ENCODE measurements around the gene COX18.

Gene COX18, protein sequence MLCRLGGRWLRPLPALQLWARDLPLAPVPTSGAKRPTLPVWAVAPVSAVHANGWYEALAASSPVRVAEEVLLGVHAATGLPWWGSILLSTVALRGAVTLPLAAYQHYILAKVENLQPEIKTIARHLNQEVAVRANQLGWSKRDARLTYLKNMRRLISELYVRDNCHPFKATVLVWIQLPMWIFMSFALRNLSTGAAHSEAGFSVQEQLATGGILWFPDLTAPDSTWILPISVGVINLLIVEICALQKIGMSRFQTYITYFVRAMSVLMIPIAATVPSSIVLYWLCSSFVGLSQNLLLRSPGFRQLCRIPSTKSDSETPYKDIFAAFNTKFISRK

DNA sequence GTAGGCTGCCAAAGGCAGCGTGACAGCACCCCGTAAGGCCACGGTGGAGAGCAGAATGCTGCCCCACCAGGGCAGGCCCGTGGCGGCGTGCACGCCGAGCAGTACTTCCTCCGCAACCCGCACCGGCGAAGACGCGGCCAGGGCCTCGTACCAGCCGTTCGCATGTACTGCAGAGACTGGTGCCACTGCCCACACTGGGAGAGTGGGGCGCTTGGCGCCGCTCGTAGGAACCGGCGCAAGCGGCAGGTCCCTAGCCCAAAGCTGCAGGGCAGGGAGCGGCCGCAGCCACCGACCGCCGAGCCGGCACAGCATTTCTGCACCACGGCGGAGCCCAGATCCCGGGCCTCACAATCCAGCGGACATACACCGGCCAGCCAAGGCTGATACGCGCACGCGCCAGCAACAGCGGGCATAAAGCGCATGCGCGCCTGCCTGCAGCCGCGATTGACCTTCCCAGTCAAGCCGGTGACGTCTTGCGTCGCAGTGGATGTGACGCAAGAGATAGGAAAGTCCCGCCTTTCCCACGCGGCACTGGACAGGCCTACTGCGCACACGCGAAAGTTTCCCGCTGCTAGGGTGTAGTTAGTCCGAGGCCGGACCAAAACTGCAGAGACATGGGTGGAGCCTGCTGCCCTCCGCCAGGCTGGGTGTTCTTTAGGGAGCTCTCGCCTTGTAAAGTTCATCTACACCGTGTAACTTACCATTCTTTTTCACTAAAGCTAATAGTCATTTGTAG, at the start of gene COX18:
Gene COX18 (minus strand): TSS at position 379 of the 736 bp plus-strand sequence. CDS start 67 bp downstream, at position 312.
- DNase-seq (ENCODE audit: insufficient read length, low spot score): peak; percentile 55
- peak; percentile 98 for FAIRE-seq
- TF ChIP-seq POLR2A (IDR thresholded peaks at IDR 0.05; ENCODE audit: low read depth, low read length): peak; percentile 83

DNA sequence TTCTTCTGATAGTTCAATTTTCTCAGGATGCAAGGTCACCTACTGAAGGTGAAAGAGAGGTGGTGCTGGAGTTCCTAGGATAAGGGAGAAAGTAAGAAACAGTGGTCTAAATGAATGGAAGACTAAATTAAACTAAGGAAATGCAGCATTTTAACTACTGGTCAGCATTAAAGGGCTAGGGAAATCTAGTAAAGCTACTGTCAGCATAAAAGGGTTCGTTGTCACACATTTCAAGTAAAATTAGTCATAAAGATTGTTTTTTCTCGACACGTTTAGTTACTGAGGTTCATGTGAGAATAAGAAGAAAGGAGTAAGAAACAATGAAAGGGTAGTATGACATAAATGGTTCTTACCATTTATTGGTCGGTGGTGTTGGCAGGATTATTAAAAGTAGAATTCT, 40.0 kb upstream of the COX18 start:
- no peak for FAIRE-seq
- DNase-seq (ENCODE audit: insufficient read length, low spot score): no peak
- TF ChIP-seq POLR2A (IDR thresholded peaks at IDR 0.05; ENCODE audit: low read depth, low read length): no peak

DNA sequence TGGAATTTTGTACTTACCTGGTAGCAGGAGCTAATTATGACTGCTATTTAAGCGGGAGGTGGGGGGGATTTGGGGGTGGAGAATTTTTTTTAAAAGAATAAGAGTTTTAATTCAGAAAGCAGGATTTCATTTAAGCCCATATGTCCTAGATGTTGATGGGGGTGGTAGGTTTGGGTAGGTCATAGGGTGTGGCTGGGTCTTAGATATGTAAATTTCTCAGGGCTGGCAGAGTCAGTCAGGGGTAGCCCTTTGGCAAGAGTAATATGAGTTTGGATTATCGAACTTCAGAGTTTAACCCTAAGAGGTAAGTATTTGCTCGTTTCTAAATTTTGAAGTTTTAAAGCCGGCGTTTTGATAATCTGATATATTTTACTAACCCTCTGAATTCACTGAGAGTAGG, 35.2 kb upstream of the COX18 start:
- no peak for DNase-seq (ENCODE audit: insufficient read length, low spot score)
- TF ChIP-seq POLR2A (IDR thresholded peaks at IDR 0.05; ENCODE audit: low read depth, low read length): no peak
- no peak for FAIRE-seq

DNA sequence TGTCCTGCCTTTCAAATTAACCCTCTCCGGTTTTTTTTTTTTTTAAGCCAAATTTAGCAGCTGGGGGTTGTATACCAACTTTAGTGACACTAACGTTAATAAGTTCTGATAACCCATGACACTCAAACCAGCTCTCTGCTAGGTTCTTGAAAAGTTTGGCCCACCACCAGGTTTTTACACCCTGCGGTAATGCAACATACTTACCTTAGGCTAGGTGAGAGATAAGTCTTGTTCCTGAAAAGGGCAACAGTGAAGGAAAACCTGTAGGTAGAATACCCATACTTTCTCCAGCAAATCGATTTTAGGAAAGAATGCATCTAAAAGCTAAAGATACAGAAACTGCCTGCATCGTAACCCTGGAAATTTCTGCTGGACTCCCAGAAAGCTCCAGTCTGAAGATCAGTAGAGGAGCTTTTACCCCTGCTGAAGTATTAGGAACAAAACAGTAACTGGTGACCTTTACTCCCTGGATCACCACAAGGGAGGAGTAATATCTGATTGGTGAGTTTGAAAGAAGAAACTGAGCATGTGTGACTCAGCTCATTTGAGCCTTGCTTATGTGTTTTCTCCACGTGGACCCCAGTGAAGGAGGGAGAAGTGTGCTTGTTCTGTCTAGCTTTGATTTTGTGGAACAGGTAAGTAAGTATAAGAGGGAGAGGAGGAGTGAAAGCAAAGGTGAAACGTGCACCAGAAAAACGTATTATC, 34.4 kb upstream of the COX18 start:
- no peak for DNase-seq (ENCODE audit: insufficient read length, low spot score)
- no peak for TF ChIP-seq POLR2A (IDR thresholded peaks at IDR 0.05; ENCODE audit: low read depth, low read length)
- no peak for FAIRE-seq

DNA sequence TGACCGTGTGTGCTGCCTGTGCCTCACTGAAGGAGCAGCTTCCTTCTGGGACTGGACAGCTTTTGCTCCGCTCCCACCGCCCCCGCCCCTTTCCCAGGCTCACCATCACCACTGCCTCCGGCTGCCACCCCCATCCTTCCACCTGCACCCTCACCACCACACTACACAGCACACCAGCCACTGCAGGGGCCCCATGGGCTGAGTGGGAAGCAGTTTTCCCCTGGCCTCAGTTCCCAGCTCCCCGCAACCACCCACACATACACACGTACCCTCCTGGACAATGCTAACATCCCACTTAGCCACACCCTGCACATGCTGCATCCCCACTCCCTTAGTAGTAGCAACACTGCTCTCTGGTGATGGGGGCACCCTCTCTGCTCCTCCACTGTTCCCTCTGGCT, 29.6 kb upstream of the COX18 start:
- TF ChIP-seq POLR2A (IDR thresholded peaks at IDR 0.05; ENCODE audit: low read depth, low read length): no peak
- DNase-seq (ENCODE audit: insufficient read length, low spot score) (no peak), FAIRE-seq (no peak)

DNA sequence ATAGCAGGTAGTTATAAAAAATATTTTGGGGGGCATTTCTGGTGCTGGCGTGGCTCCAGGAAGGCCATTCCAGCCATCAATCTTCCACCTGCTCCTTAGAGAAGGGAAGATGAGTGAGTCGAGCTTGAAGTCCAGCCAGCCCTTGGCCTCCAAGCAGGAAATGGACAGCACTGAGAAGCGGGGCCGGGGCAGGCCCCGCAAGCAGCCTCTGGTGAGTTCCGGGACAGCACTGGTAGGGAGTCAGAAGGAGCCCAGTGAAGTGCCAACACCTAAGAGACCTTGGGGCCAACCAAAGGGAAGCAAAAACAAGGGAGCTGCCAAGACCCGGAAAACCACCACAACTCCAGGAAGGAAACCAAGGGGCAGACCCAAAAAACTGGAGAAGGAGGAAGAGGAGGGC, 29.2 kb upstream of the COX18 start:
- TF ChIP-seq POLR2A (IDR thresholded peaks at IDR 0.05; ENCODE audit: low read depth, low read length): no peak
- FAIRE-seq (no peak), DNase-seq (ENCODE audit: insufficient read length, low spot score) (no peak)

DNA sequence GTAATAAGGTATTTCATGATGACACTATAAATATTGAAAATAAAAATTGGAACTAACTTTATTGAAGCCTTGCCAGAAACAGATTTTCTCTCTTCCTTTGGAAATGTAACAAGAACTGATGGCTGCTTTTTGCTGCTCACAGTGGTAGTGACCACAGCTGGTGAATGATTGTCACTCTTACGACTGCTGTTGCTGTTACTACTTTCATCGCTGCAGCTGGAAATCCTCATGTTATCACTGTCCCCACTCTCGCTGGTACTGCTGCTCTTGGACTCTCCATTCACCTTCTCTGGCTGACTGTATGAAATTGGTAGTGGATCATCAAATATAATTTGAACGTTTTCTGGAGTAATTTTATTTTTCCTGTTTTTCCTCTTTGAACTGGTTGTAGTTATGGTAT, 28.5 kb upstream of the COX18 start:
- DNase-seq (ENCODE audit: insufficient read length, low spot score) (no peak), FAIRE-seq (no peak)
- no peak for TF ChIP-seq POLR2A (IDR thresholded peaks at IDR 0.05; ENCODE audit: low read depth, low read length)

DNA sequence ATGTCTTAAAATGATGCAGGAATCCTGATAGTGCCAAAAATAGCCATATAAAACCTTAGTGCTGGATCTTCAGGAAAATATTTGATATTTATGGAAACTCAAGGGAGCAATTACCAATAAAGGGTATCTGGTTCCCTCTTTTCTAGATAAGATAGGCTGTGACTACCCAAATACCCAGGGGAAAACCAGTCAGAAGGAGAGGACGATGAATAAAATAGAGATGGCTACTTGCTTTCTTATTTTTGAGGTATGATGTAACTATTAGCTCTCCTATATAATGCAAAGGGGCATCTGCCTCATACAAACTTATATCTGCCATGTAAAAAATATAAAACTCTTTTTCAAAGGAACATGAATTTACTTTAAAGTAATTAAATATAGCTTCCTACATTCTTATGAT, 23.4 kb upstream of the COX18 start:
- no peak for TF ChIP-seq POLR2A (IDR thresholded peaks at IDR 0.05; ENCODE audit: low read depth, low read length)
- FAIRE-seq (no peak), DNase-seq (ENCODE audit: insufficient read length, low spot score) (no peak)

DNA sequence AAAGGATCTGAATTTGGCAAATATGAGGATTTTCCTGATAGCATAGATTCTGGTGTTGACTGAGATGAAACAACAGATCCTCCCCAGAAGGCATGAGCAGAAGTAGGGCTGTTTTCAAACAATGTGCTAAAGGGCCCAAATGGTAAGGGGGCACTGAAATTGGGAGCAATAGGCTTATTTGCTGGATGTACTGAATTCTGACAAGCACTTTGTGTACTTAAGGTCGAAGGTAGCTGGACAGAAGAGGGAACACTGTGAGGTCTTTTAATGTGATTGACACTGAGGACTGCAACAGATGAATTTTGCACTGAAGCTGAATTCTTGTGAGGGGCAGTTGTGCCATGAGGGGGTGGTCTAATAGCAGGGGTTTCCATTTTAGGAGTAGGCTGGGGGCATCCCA, 21.2 kb upstream of the COX18 start:
- FAIRE-seq (no peak), DNase-seq (ENCODE audit: insufficient read length, low spot score) (no peak)
- TF ChIP-seq POLR2A (IDR thresholded peaks at IDR 0.05; ENCODE audit: low read depth, low read length): no peak

DNA sequence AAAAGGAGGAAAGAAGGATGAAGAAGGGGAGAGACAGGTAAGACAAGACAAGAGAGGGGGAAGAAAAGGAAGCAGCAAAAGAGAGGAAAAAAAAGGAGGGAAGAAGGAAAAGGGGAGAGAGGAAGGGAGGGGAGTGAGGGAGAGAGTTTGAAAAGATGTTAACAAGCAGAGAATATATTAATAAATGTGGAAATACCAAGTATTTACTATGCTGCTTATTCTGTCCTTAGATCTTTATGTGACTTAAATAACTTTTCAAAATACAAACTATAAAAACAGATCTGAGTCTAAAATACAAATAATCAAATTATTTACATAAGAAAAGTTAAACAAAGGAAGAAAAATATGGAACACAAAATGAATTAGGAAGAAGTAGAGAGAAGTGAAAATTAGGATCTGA, 18.4 kb upstream of the COX18 start:
- TF ChIP-seq POLR2A (IDR thresholded peaks at IDR 0.05; ENCODE audit: low read depth, low read length): no peak
- no peak for FAIRE-seq
- no peak for DNase-seq (ENCODE audit: insufficient read length, low spot score)

DNA sequence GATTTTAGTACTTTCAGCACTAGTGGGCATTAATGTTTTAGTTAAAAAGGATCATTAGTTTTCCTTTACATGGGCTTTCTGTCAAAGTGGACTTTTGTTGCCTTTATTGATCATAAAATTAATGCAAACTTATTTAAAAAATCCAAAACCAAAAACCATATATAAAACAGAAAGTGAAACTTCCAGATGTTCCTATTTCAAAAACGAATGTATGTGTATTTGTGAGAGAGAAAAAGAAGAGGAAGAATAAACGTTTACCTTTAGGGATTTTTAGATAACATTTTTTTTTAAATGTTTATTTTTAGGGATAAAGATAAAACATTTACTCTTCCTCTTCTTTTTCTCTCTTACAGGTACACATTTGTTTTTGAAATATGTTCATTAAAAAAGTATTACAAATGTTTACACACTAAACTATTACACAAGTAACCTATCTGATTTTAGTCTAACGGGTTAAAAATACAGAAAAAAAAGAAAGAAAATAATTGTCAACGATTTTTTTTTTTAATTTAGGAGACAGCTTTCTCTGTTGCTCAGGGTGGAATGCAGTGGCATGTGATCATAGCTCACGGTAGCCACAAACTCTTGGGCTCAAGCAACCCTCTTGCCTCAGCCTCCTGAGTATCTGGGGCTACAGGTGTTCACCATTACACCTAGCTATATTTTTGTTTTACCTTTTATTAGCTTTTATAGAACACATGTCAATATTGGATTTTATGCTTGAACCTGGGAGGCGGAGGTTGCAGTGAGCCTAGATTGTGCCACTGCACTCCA, 16.8 kb upstream of the COX18 start:
- FAIRE-seq (no peak), DNase-seq (ENCODE audit: insufficient read length, low spot score) (no peak)
- TF ChIP-seq POLR2A (IDR thresholded peaks at IDR 0.05; ENCODE audit: low read depth, low read length): no peak

DNA sequence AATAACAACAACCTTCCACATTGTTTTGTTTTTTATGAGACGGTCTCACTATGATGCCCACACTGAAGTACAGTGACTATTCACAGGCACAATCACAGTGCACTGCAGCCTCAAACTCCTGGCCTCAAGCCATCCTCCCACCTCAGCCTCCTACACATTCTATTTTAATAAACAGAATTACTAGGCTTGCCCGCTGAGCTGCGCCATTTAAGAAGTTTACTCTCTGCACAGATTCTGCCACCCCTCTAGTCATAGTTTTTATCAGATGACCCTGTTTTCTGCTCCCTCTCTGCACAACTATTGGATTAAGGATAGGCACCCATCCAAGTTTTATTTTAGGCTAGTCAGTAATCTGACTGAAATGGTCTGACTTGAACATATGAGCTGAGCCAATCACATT, 11.3 kb upstream of the COX18 start:
- TF ChIP-seq POLR2A (IDR thresholded peaks at IDR 0.05; ENCODE audit: low read depth, low read length): no peak
- DNase-seq (ENCODE audit: insufficient read length, low spot score) (no peak), FAIRE-seq (no peak)

DNA sequence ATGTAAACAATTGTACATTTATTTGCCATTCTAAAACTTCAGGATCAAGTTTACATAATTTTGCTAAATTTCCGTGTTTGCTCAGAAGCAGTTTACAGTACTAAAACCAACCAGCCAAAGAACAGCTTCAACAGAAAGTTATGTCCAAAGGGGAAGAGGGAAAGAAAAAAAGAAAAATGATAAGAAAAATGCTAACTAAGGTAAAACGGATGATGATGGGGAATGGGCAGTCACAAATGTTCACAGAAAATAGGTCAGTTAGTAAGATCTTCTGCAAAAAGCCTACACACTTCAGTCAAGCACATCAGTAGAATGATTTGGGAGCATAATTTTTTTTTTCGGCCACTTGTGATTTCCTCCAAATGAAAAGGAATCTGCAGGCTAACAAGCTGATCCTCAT, 6.3 kb upstream of the COX18 start:
- DNase-seq (ENCODE audit: insufficient read length, low spot score): no peak
- no peak for FAIRE-seq
- no peak for TF ChIP-seq POLR2A (IDR thresholded peaks at IDR 0.05; ENCODE audit: low read depth, low read length)

DNA sequence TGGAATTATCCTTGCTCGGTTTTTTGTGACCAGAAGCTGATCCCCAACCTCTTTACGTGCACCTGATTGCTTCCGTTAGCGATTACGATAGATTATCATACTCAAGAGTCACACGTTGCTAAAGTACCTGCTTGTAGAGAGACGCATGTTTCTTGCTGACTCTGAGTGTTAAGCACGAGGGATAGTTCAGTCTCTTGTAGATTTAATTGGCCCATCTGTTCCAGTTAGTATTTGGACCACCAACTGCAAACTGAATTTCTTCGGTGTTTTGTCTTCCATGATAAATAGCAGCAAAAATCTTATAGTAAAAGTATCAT, 516 bp upstream of the COX18 start:
- DNase-seq (ENCODE audit: insufficient read length, low spot score) (no peak), FAIRE-seq (no peak)
- TF ChIP-seq POLR2A (IDR thresholded peaks at IDR 0.05; ENCODE audit: low read depth, low read length): no peak
